Fibroblast of lung (primary cell): ENCODE measurements around the gene HS3ST6.

Experiments used
- EZH2 ChIP-seq: IDR thresholded peaks from 2 replicates; pipeline ENCODE4 v1.5.1; 2012; ENCODE audit warnings: low read length, control low read depth, mild to moderate bottlenecking; ENCODE audit errors: missing control alignments
- TF ChIP-seq, protein P1 (sequence below), 2 donors: IDR thresholded peaks in 1 of 2; conservative IDR thresholded peaks in 1 of 2; 1 replicate in 1 of 2; 2 replicates in 1 of 2; pipeline ENCODE4 v1.5.1; 2011 to 2012; ENCODE audit warnings: low read length in 2 of 2, control low read depth in 1 of 2, inconsistent platforms in 1 of 2, low read depth in 1 of 2, mild to moderate bottlenecking in 1 of 2

GRCh38 chr16:1960665-1961630 is 42.7 kb upstream of the HS3ST6 start:
- TF ChIP-seq, protein P1, sequence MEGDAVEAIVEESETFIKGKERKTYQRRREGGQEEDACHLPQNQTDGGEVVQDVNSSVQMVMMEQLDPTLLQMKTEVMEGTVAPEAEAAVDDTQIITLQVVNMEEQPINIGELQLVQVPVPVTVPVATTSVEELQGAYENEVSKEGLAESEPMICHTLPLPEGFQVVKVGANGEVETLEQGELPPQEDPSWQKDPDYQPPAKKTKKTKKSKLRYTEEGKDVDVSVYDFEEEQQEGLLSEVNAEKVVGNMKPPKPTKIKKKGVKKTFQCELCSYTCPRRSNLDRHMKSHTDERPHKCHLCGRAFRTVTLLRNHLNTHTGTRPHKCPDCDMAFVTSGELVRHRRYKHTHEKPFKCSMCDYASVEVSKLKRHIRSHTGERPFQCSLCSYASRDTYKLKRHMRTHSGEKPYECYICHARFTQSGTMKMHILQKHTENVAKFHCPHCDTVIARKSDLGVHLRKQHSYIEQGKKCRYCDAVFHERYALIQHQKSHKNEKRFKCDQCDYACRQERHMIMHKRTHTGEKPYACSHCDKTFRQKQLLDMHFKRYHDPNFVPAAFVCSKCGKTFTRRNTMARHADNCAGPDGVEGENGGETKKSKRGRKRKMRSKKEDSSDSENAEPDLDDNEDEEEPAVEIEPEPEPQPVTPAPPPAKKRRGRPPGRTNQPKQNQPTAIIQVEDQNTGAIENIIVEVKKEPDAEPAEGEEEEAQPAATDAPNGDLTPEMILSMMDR (conservative IDR thresholded peaks at IDR 0.05 in 1 of 2, IDR thresholded peaks at IDR 0.05 in 1 of 2; ENCODE audit: low read depth in 1 of 2, low read length in 2 of 2) = no peak
- TF ChIP-seq EZH2 = no peak
